OCI-LY7 (cell line): Measurements from ENCODE around the gene IKZF1. TPM values are rescaled to one million over a fixed set of nuclear protein-coding genes. Genes with fewer than 3 reads are reported as not detected.
A peak's percentile ranks its signal among the peaks of the same experiment; 100 is the strongest.

Experiments
- BruUV-seq: library from RNA; stranded (reverse); fragments of 400-500 nt; replicated peaks from 2 replicates; lab custom pipeline; 2021; lab: Mats Ljungman, UMichigan
- CTCF ChIA-PET: fragments of 300-600 bp; sonication (Branson Sonifier 250); formaldehyde crosslinking; loops from one replicate; lab custom pipeline; 2022; ENCODE audit warnings: antibody characterized with exemption; ENCODE audit not compliant: unreplicated experiment; lab: Charles Lee
- POLR2A ChIA-PET: fragments of 300-600 bp; sonication (Branson Sonifier 250); formaldehyde crosslinking; loops from one replicate; lab custom pipeline; 2022; ENCODE audit warnings: antibody characterized with exemption; lab: Charles Lee
- DNase-seq: peaks from one replicate; pipeline ENCODE4 v3.0.0-alpha.2; 2015; ENCODE audit warnings: low spot score
- H2AFZ ChIP-seq: fragments of 200-600 bp; sonication (generic), shearing (Covaris generic); 2 replicates; pipeline ENCODE4 v1.6.1; 2014; ENCODE audit warnings: mild to moderate bottlenecking, antibody characterized with exemption, low read length, moderate library complexity
- H3K27ac ChIP-seq: fragments of 200-600 bp; sonication (generic); 2 replicates; pipeline ENCODE4 v1.5.1; 2014; ENCODE audit warnings: mixed run types, low read depth, mild to moderate bottlenecking, moderate library complexity, low read length, inconsistent platforms; ENCODE audit not compliant: poor library complexity, severe bottlenecking
- H3K36me3 ChIP-seq: fragments of 200-600 bp; sonication (generic); 2 replicates; pipeline ENCODE4 v1.6.1; 2014; ENCODE audit warnings: mild to moderate bottlenecking, antibody characterized with exemption, low read length, moderate library complexity, mixed read lengths; ENCODE audit not compliant: insufficient read depth
- H3K4me1 ChIP-seq: fragments of 200-600 bp; sonication (generic); 2 replicates; pipeline ENCODE4 v1.5.1; 2014; ENCODE audit warnings: mild to moderate bottlenecking, low read length; ENCODE audit not compliant: insufficient read depth, poor library complexity, severe bottlenecking
- H3K4me2 ChIP-seq: fragments of 200-600 bp; sonication (generic); 2 replicates; pipeline ENCODE4 v1.6.1; 2014; ENCODE audit warnings: mild to moderate bottlenecking, low read length
- H3K4me3 ChIP-seq: fragments of 200-600 bp; sonication (generic); 2 replicates; pipeline ENCODE4 v1.5.1; 2014; ENCODE audit warnings: mild to moderate bottlenecking, low read depth, low read length; ENCODE audit not compliant: poor library complexity, severe bottlenecking
- H3K79me2 ChIP-seq: fragments of 200-600 bp; sonication (generic); 2 replicates; pipeline ENCODE4 v1.6.1; 2016; ENCODE audit warnings: low read depth, mild to moderate bottlenecking, low read length, moderate library complexity, mixed read lengths; ENCODE audit not compliant: insufficient read depth
- H3K9me2 ChIP-seq: fragments of 200-600 bp; sonication (generic); 2 replicates; pipeline ENCODE4 v1.6.1; 2016; ENCODE audit warnings: mild to moderate bottlenecking, low read length, mixed read lengths; ENCODE audit not compliant: insufficient read depth
- H3K9me3 ChIP-seq: fragments of 200-600 bp; sonication (generic); 2 replicates; pipeline ENCODE4 v1.6.1; 2014; ENCODE audit warnings: mild to moderate bottlenecking, mixed run types, low read length, mixed read lengths
- H4K20me1 ChIP-seq: fragments of 200-600 bp; sonication (generic); 2 replicates; pipeline ENCODE4 v1.6.1; 2014; ENCODE audit warnings: mild to moderate bottlenecking, antibody characterized with exemption, low read length, moderate library complexity, mixed read lengths; ENCODE audit not compliant: insufficient read depth
- EZH2phosphoT487 ChIP-seq: fragments of 200-600 bp; sonication (generic); IDR thresholded peaks from 2 replicates; pipeline ENCODE4 v1.6.1; 2018; ENCODE audit warnings: low read depth, borderline replicate concordance, mild to moderate bottlenecking, mixed run types, antibody characterized with exemption, low read length, moderate library complexity, mixed read lengths
- intact Hi-C: fragments of 100-400 bp; cut with micrococcal nuclease; formaldehyde crosslinking; loops from one replicate; pipeline ENCODE4 v1.10.0; 2022; ENCODE audit not compliant: unreplicated experiment
- total RNA-seq, 2 experiments: library from RNA; depleted of rRNA in 1 of 2; stranded (reverse); fragments of >200 nt in 1 of 2; shearing (Covaris generic) in 1 of 2; gene quantifications; 2 replicates each; pipeline ENCODE4 v1.2.3, GENCODE V29; 2014 to 2022
- TF ChIP-seq, protein P1 (sequence below): fragments of 200-600 bp; sonication (generic); conservative IDR thresholded peaks from 2 replicates; pipeline ENCODE4 v1.5.1; 2014; ENCODE audit warnings: mild to moderate bottlenecking, antibody characterized with exemption, low read length, moderate library complexity, mixed read lengths

IKZF1 gene
- total RNA-seq, 2 experiments from 2014 or later = 108 to 161 TPM

DNA sequence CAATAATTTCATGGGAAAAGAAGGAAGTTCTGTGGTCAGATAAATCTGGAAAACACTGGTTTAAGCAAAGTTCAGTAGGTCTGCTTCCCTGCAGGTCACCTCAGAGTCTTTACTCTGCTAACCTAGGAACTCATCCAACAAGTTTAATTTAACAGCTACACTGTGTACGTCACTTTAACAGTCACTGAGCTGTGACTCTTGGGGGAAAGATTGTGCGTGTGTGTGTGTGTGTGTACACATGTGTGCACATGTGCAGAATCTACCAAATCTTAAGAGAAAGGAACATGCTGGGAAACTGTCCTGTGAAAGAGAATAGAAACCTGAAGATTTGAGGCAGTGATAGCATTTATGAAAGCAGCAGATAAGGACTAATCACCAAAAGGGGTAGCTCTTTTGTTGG lies 62.6 kb downstream of the IKZF1 start:
- TF ChIP-seq, protein P1, sequence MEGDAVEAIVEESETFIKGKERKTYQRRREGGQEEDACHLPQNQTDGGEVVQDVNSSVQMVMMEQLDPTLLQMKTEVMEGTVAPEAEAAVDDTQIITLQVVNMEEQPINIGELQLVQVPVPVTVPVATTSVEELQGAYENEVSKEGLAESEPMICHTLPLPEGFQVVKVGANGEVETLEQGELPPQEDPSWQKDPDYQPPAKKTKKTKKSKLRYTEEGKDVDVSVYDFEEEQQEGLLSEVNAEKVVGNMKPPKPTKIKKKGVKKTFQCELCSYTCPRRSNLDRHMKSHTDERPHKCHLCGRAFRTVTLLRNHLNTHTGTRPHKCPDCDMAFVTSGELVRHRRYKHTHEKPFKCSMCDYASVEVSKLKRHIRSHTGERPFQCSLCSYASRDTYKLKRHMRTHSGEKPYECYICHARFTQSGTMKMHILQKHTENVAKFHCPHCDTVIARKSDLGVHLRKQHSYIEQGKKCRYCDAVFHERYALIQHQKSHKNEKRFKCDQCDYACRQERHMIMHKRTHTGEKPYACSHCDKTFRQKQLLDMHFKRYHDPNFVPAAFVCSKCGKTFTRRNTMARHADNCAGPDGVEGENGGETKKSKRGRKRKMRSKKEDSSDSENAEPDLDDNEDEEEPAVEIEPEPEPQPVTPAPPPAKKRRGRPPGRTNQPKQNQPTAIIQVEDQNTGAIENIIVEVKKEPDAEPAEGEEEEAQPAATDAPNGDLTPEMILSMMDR = no peak
- no peak for TF ChIP-seq EZH2phosphoT487
- Histone ChIP-seq H3K9me2 (no peaks in the 10 kb centered on the region), H3K4me3 (no peak overlapping the region), H3K27ac (no peak overlapping the region), H3K79me2 (peaks cover 13% of the 10 kb centered on the region), H3K9me3 (no peaks in the 10 kb centered on the region), H3K4me1 (peaks cover 25% of the 10 kb centered on the region), H3K4me2 (no peak overlapping the region), H2AFZ (no peak overlapping the region), H4K20me1 (no peaks in the 10 kb centered on the region; the same call in 1 of the 2 replicates), H3K36me3 (peaks cover 98% of the 10 kb centered on the region)
- no TSS peak for BruUV-seq
- POLR2A ChIA-PET = interaction anchor here (0.5 to 2.0 kb wide), 14 partner anchors 10 to 223 kb away, joined by 3 to 10 read pairs (median 4); partner anchors contain the start of gene IKZF1
- CTCF ChIA-PET = interaction anchor here (0.6 to 1.0 kb wide), 3 partner anchors 53 to 160 kb away, joined by 3 read pairs; no protein-coding TSS in a partner anchor
- intact Hi-C loops = no loop called here
- DNase-seq = no peak

DNA sequence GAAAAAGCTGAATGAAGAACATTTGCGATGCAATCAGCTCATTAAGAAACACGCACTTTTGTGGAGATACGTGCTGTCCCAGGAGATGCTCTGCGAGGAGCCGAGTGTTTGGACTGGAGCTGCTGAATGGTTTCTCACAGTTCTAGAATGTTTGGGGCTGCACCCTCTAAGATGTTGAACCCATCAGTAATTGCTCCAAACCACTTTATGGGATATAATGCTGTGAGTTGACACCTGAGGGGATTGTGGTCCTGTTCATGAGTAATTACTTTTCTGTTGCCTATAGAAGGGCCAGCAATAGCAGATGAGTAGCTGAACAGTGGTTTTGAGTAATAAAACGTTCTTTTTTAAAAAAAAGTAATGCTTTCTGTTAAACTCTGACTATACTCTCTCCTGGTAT lies 63.1 kb downstream of the IKZF1 start:
- DNase-seq = no peak
- CTCF ChIA-PET = interaction anchor here (0.6 to 1.0 kb wide), 2 partner anchors 53 to 153 kb away, joined by 3 read pairs; no protein-coding TSS in a partner anchor
- BruUV-seq = no TSS peak
- Histone ChIP-seq H3K4me3 (no peak overlapping the region), H3K36me3 (peaks cover 98% of the 10 kb centered on the region), H3K4me2 (no peak overlapping the region), H3K4me1 (peaks cover 21% of the 10 kb centered on the region), H3K9me2 (no peaks in the 10 kb centered on the region), H3K9me3 (no peaks in the 10 kb centered on the region), H3K79me2 (peaks cover 13% of the 10 kb centered on the region), H2AFZ (no peak overlapping the region), H3K27ac (no peak overlapping the region), H4K20me1 (no peaks in the 10 kb centered on the region; the same call in 1 of the 2 replicates)
- TF ChIP-seq, protein P1 = no peak
- no peak for TF ChIP-seq EZH2phosphoT487
- intact Hi-C loops = no loop called here
- POLR2A ChIA-PET = interaction anchor here (0.6 to 2.0 kb wide), 13 partner anchors 9 to 257 kb away, joined by 3 to 10 read pairs (median 4); partner anchors contain the start of gene IKZF1

DNA sequence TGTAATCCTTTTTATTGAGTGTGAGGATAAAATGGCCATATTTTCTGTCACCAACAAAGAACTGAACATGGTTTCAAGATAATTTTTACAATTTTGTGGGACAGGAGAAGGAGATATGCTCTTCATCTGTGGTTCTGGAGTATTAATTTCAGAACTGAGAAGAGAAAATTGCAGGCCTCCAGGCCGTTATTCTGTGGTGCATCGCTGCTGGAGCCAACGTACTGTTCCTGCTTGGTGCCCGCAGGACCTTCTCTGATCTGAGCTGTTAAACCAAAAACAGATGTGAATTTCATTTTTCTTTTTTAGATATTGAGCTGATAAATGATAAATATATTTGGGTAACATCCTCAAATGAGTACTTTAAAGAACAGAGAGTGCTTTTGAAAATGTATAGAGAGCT lies 63.9 kb downstream of the IKZF1 start:
- peaks cover 13% of the 10 kb centered on the region for H3K79me2 ChIP-seq
- BruUV-seq = no TSS peak
- DNase-seq = no peak
- no peaks in the 10 kb centered on the region; the same call in 1 of the 2 replicates for H4K20me1 ChIP-seq
- H3K9me2 ChIP-seq = no peaks in the 10 kb centered on the region
- intact Hi-C loops = loop anchor here (2.0 kb wide), 2 partner anchors 34 to 250 kb away; no protein-coding TSS in a partner anchor
- no peak overlapping the region for H3K4me3 ChIP-seq
- ChIA-PET POLR2A (interaction anchor here (0.7 to 1.6 kb wide), 17 partner anchors 9 to 268 kb away, joined by 3 to 8 read pairs (median 3); partner anchors contain the start of gene IKZF1), CTCF (interaction anchor here (1.3 to 1.5 kb wide), 2 partner anchors 30 to 224 kb away, joined by 4 to 5 read pairs; no protein-coding TSS in a partner anchor)
- H2AFZ ChIP-seq = no peak overlapping the region
- H3K4me2 ChIP-seq = no peak overlapping the region
- H3K9me3 ChIP-seq = no peaks in the 10 kb centered on the region
- TF ChIP-seq EZH2phosphoT487 = no peak
- TF ChIP-seq, protein P1 = no peak
- peaks cover 17% of the 10 kb centered on the region for H3K4me1 ChIP-seq
- H3K36me3 ChIP-seq = peaks cover 98% of the 10 kb centered on the region
- peak overlapping the region; percentile 30 for H3K27ac ChIP-seq
